Ovary (tissue), 9 donors: ENCODE measurements around the gene CD81. TPM values are rescaled to one million over a fixed set of nuclear protein-coding genes. Genes with fewer than 3 reads are reported as not detected.

Source experiments
- DNase-seq, 5 donors: peaks; one replicate each; pipeline ENCODE4 v3.0.0-alpha.2; 2019 to 2020
- H3K27ac ChIP-seq, 2 donors: fragments of 200-600 bp; one replicate each; pipeline versions ENCODE4 v1.5.1 to v1.8.0; 2019 to 2022
- H3K27me3 ChIP-seq: fragments of 200-600 bp; one replicate; pipeline ENCODE4 v1.8.0; 2022
- H3K36me3 ChIP-seq: fragments of 200-600 bp; sonication (generic); one replicate; pipeline ENCODE4 v1.5.1; 2019
- H3K4me1 ChIP-seq: one replicate; pipeline ENCODE4 v1.8.1; 2013; ENCODE audit warnings: mild to moderate bottlenecking, moderate library complexity; ENCODE audit not compliant: insufficient read depth
- H3K4me3 ChIP-seq: fragments of 200-600 bp; sonication (generic); one replicate; pipeline ENCODE4 v1.5.1; 2017
- H3K9me3 ChIP-seq, 2 donors: fragments of 200-600 bp in 1 of 2; sonication (generic) in 1 of 2; one replicate each; pipeline versions ENCODE4 v1.5.1 to v1.8.1; 2013 to 2019; ENCODE audit warnings: mild to moderate bottlenecking in 1 of 2, moderate library complexity in 1 of 2
- EP300 ChIP-seq: sonication (generic); formaldehyde crosslinking; IDR thresholded peaks from one replicate; pipeline ENCODE4 v1.6.1; 2017; ENCODE audit warnings: antibody characterized with exemption
- POLR2A ChIP-seq: fragments of 450-650 bp; IDR thresholded peaks from one replicate; pipeline ENCODE4 v1.6.1; 2017; ENCODE audit warnings: antibody characterized with exemption, mild to moderate bottlenecking, moderate library complexity
- WGBS, 3 donors: extraction: QIAGEN DNeasy Blood & Tissue Kit in 1 of 3; methylation state at CpG; one replicate each; pipeline versions ENCODE4 v1.1.5 to v1.1.7; 2013 to 2017; 5-methylcytosine and 5-hydroxymethylcytosine counted together
- intact Hi-C, 4 donors: fragments of 100-400 bp; cut with DNase I; formaldehyde crosslinking; loops; one replicate each; pipeline versions ENCODE4 v1.11.0 to v1.15.1; 2022 to 2023
- polyA plus RNA-seq, 2 donors: library from polyadenylated mRNA; stranded (reverse); fragments of 200-250 nt in 1 of 2; fragments of 350-450 nt in 1 of 2; fragmentation: Illumina TruSeq in 1 of 2; extraction: RNeasy Lipid Tissue Mini Kit (QIAGEN cat#74804) in 1 of 2; gene quantifications; one replicate each; pipeline ENCODE4 v1.2.3, GENCODE V29; 2013 to 2014
- total RNA-seq, 7 donors: library from RNA; depleted of rRNA in 2 of 7; stranded (reverse); fragments of >200 nt in 2 of 7; fragmentation: NEBNext Ultra II Directional in 3 of 7; extraction: Animal tissue kit (Norgen Biotek cat#: 25700) in 3 of 7; gene quantifications; one replicate each; pipeline versions ENCODE4 v1.1.0 to v1.2.4, GENCODE V29; 2016 to 2023
- TF ChIP-seq, protein P1 (sequence below), 3 donors: fragments of 450-650 bp in 2 of 3; fragments of 200-600 bp in 1 of 3; IDR thresholded peaks; one replicate each; pipeline versions ENCODE4 v1.5.1 to v1.8.0; 2016 to 2022; ENCODE audit warnings: antibody characterized with exemption in 3 of 3, mild to moderate bottlenecking in 1 of 3
- donor health status: DM: no; HTN: no; CAD: no; lungs with moderate emphysema.
- donor health status: DM: no; HTN: no; CAD: no.
- donor health status: Bipolar disorder and iron deficiency.
- donor health status: DM: yes; HTN: yes; CAD: no.
- donor health status: DM: no; HTN: no; CAD: no.
- donor health status: DM: yes; HTN: yes; CAD: no.

CD81 gene
- total and polyA plus RNA-seq, 9 donors, result 206 to 723 (median 541) TPM

DNA sequence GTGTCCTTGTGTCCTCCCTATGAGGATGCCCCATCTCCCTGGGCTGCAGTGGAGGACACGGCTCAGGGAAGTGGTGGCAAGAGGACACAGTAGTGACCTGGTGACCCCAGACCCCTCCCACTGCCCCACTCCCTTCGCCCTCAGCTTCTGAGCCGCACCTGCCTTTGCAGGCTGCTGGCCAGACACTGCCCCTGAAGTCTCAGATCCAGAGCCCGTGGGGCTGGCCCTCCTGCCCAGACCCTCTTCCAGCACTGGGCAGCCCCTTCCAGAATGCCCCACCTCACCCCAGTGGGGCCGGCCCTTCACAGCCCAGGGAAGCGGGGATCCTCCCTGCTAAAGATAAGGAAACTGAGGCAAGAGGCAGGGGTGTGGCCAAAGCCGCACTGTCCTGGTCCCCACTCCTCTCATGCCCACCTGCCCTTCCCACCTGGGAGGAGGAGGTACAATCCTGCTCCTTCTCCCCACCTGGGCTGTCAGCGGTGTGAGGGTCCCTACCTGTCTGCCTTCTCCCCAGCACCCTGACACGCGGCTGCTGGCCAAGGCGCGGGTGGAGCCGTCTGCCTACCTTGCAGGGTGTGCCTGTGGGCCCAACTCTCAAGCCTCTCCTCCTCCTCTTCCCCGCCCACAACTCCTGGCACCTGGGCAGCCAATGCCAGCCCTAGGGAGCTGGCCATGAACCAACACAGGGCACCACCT, 49.9 kb downstream of the CD81 start:
- 81 to 87% (median 86%) methylated on average over 14 of the region's 14 CpGs for WGBS, 3 donors
- Histone ChIP-seq H3K9me3 (no peaks in the 10 kb centered on the region), H3K36me3 (no peaks in the 10 kb centered on the region), H3K27me3 (no peaks in the 10 kb centered on the region), H3K4me1 (no peaks in the 10 kb centered on the region), H3K27ac (no peak overlapping the region), H3K4me3 (no peak overlapping the region)
- DNase-seq, result no peak
- TF ChIP-seq, protein P1, sequence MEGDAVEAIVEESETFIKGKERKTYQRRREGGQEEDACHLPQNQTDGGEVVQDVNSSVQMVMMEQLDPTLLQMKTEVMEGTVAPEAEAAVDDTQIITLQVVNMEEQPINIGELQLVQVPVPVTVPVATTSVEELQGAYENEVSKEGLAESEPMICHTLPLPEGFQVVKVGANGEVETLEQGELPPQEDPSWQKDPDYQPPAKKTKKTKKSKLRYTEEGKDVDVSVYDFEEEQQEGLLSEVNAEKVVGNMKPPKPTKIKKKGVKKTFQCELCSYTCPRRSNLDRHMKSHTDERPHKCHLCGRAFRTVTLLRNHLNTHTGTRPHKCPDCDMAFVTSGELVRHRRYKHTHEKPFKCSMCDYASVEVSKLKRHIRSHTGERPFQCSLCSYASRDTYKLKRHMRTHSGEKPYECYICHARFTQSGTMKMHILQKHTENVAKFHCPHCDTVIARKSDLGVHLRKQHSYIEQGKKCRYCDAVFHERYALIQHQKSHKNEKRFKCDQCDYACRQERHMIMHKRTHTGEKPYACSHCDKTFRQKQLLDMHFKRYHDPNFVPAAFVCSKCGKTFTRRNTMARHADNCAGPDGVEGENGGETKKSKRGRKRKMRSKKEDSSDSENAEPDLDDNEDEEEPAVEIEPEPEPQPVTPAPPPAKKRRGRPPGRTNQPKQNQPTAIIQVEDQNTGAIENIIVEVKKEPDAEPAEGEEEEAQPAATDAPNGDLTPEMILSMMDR (IDR thresholded peaks at IDR 0.05), result no peak
- TF ChIP-seq EP300 (no peak), POLR2A (no peak)
- intact Hi-C loops, result loop anchor here in 2 of 4 donors (10.0 kb wide), 2 partner anchors 98 to 468 kb away; no protein-coding TSS in a partner anchor

DNA sequence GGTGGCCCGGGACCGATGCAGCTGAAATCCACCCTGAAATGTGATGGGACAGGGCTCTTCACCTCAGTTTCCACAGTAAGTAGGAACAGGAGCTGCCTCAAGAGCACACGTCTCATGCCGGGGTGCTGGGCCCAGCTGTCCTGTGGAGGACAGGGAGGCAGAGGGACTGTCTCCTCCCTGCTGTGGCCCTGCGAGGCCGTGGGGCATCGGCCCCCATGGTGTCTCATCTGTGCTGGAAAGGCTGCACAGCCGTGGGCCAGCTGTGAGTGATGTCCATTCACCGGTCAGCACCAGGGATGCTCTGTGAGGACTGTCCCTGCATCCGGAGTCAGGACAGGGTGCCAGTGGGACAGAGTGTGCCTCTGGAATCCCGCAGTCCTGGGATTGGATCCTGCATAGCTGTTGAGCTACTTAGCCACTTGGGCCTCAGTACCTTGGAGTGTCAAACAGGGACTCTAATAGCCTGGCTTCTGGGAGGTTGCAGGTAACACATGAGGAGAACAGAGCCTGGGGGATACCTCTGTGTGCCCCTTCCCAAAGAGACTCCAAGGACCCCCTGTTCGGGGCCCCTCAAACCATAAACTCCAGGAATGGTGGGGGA, 50.7 kb downstream of the CD81 start:
- intact Hi-C loops, result loop anchor here in 2 of 4 donors (10.0 kb wide), 2 partner anchors 97 to 467 kb away; no protein-coding TSS in a partner anchor
- WGBS, 3 donors, result 72 to 78% (median 78%) methylated on average over 9 to 12 of the region's 12 CpGs
- DNase-seq, result no peak
- Histone ChIP-seq H3K4me3 (no peak overlapping the region), H3K27ac (no peak overlapping the region), H3K9me3 (no peaks in the 10 kb centered on the region), H3K27me3 (no peaks in the 10 kb centered on the region), H3K4me1 (no peaks in the 10 kb centered on the region), H3K36me3 (no peaks in the 10 kb centered on the region)
- TF ChIP-seq, protein P1 (IDR thresholded peaks at IDR 0.05), result no peak
- no peak for TF ChIP-seq POLR2A
- no peak for TF ChIP-seq EP300

DNA sequence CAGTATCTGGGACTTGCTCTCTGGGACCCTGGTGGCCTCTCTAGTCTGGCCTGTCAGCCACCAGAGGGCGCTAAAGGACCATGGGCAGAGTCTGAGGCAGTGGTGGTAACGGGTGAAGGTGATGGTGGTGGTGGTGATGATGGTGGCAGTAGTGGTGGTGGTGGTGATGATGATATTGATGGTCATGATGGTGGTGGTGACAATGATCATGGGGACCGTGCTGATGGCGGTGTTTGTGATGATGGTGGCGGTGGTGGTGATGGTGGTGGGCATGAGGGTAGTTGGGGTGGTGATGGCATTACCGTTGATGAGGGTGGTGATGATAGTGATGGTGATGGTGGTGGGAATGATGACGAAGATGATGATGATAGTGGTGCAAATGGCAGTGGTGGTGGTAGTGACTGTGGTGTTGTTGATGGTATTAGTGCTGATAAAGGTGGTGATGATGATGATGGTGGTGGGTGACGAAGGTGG, 51.2 kb downstream of the CD81 start:
- Histone ChIP-seq H3K9me3 (no peaks in the 10 kb centered on the region), H3K4me3 (no peak overlapping the region), H3K36me3 (no peaks in the 10 kb centered on the region), H3K27ac (no peak overlapping the region), H3K27me3 (no peaks in the 10 kb centered on the region), H3K4me1 (no peaks in the 10 kb centered on the region)
- intact Hi-C loops, result loop anchor here in 2 of 4 donors (10.0 kb wide), 2 partner anchors 96 to 466 kb away; no protein-coding TSS in a partner anchor
- no peak for TF ChIP-seq EP300
- TF ChIP-seq, protein P1 (IDR thresholded peaks at IDR 0.05), result peak in 1 of 3 donors; percentile 25
- peak in 2 of 5 donors; percentile 56 to 63 for DNase-seq
- 52 to 67% (median 62%) methylated on average over 8 of the region's 8 CpGs for WGBS, 3 donors

DNA sequence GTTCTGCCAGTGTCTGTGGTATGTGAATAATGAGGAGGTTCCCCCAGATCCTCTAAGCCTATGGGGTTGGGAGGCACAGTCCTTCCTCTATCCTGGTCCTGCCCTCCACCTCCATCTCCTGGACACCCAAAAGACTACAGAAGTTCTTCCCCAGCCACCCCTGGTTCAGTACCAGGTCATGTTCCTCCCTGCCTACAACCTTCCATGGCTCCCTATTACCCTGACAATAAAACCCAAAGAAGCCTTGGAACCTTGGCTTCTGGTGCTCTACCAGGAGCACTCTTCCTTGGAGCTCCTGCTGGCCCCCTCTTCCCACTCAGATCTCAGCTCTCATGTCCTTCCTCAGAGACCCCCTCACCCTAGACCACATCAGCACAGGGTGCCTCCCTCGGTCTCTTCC, 54.3 kb downstream of the CD81 start:
- no peak overlapping the region for H3K4me3 ChIP-seq
- no peaks in the 10 kb centered on the region for H3K4me1 ChIP-seq
- no peak for DNase-seq
- no peaks in the 10 kb centered on the region for H3K27me3 ChIP-seq
- no peaks in the 10 kb centered on the region for H3K36me3 ChIP-seq
- 73 to 87% (median 79%) methylated on average over 1 of the region's 1 CpG for WGBS, 3 donors
- H3K27ac ChIP-seq, result no peak overlapping the region
- intact Hi-C loops, result no loop called here
- H3K9me3 ChIP-seq, result no peaks in the 10 kb centered on the region
- TF ChIP-seq POLR2A (no peak), EP300 (no peak)
- TF ChIP-seq, protein P1 (IDR thresholded peaks at IDR 0.05), result no peak
